Spinal cord (tissue), 10 donors: ENCODE measurements around the gene CNNM2. TPM values are rescaled to one million over a fixed set of nuclear protein-coding genes. Genes with fewer than 3 reads are reported as not detected.
"Not testable (repeated sequence)": the region's sequence is repeated elsewhere in the genome, so short reads cannot be mapped to it uniquely, and the experiment has no call there.

Source experiments
- DNase-seq, 6 donors: peaks; one replicate each; pipeline versions ENCODE4 v3.0.0 to v3.0.0-alpha.2; 2013 to 2015; ENCODE audit warnings: low spot score in 6 of 6, low read depth in 4 of 6
- H3K27ac ChIP-seq: one replicate; pipeline ENCODE4 v1.5.1; 2013; ENCODE audit warnings: low read depth, low read length, control low read depth
- H3K27me3 ChIP-seq: one replicate; pipeline ENCODE4 v1.6.1; 2013; ENCODE audit warnings: low read length; ENCODE audit not compliant: control insufficient read depth, insufficient read depth
- H3K36me3 ChIP-seq: one replicate; pipeline ENCODE4 v1.6.1; 2013; ENCODE audit warnings: low read length; ENCODE audit not compliant: control insufficient read depth, insufficient read depth
- H3K4me1 ChIP-seq: one replicate; pipeline ENCODE4 v1.6.1; 2013; ENCODE audit warnings: low read length; ENCODE audit not compliant: control insufficient read depth, insufficient read depth
- H3K4me3 ChIP-seq: one replicate; pipeline ENCODE4 v1.5.1; 2013; ENCODE audit warnings: low read depth, low read length, control low read depth
- H3K9me3 ChIP-seq: one replicate; pipeline ENCODE4 v1.6.1; 2013; ENCODE audit warnings: low read length; ENCODE audit not compliant: control insufficient read depth, insufficient read depth
- WGBS: methylation state at CpG from one replicate; pipeline ENCODE4 v1.1.5; 2013; ENCODE audit warnings: missing lambda C conversion rate; ENCODE audit not compliant: insufficient coverage; 5-methylcytosine and 5-hydroxymethylcytosine counted together
- polyA plus RNA-seq, 2 donors: library from polyadenylated mRNA; unstranded; fragments of 120-200 nt; gene quantifications; one replicate each; pipeline ENCODE4 v1.2.1, GENCODE V29; 2013; ENCODE audit not compliant: insufficient read length in 2 of 2
- total RNA-seq, 2 donors: library from RNA; depleted of rRNA in 1 of 2; stranded (reverse); fragments of 120-200 nt in 1 of 2; fragments of >200 nt in 1 of 2; gene quantifications; one replicate each; pipeline versions ENCODE4 v1.2.3 to v1.2.4, GENCODE V29; 2013 to 2014
- donor health status: healthy.

Gene CNNM2
- total and polyA plus RNA-seq, 4 donors, result 9.5 to 13.8 (median 12.8) TPM

GRCh38 chr10:103120546-103120945, 202.5 kb downstream of the CNNM2 start:
- no peak for DNase-seq
- H3K36me3 ChIP-seq, result no peaks in the 10 kb centered on the region
- no peaks in the 10 kb centered on the region for H3K9me3 ChIP-seq
- H3K4me1 ChIP-seq, result no peaks in the 10 kb centered on the region
- no CpG with 5 or more reads among the region's 2 CpGs for WGBS
- no peak overlapping the region for H3K4me3 ChIP-seq
- H3K27me3 ChIP-seq, result no peaks in the 10 kb centered on the region
- H3K27ac ChIP-seq, result no peak overlapping the region

GRCh38 chr10:103120977-103121735, 203.1 kb downstream of the CNNM2 start:
- no peak overlapping the region for H3K27ac ChIP-seq

GRCh38 chr10:103123282-103124024, 205.4 kb downstream of the CNNM2 start:
- H3K4me3 ChIP-seq, result no peak overlapping the region
- no peak for DNase-seq

More at GRCh38 chr10:103120977-103121735, 203.1 kb downstream of the CNNM2 start:
- Histone ChIP-seq H3K27me3 (no peaks in the 10 kb centered on the region), H3K4me1 (no peaks in the 10 kb centered on the region), H3K9me3 (no peaks in the 10 kb centered on the region), H3K4me3 (no peak overlapping the region), H3K36me3 (no peaks in the 10 kb centered on the region)
- 17% methylated on average over 1 of the region's 2 CpGs for WGBS
- no peak for DNase-seq

GRCh38 chr10:103124420-103125096, 206.5 kb downstream of the CNNM2 start:
- no CpG with 5 or more reads among the region's 4 CpGs for WGBS
- DNase-seq, result no peak
- no peaks in the 10 kb centered on the region for H3K36me3 ChIP-seq
- H3K27me3 ChIP-seq, result no peaks in the 10 kb centered on the region
- no peak overlapping the region for H3K27ac ChIP-seq
- H3K4me1 ChIP-seq, result no peaks in the 10 kb centered on the region
- H3K4me3 ChIP-seq, result no peak overlapping the region
- H3K9me3 ChIP-seq, result no peaks in the 10 kb centered on the region

More at GRCh38 chr10:103123282-103124024, 205.4 kb downstream of the CNNM2 start:
- H3K36me3 ChIP-seq, result no peaks in the 10 kb centered on the region
- H3K27ac ChIP-seq, result no peak overlapping the region
- H3K4me1 ChIP-seq, result no peaks in the 10 kb centered on the region
- H3K27me3 ChIP-seq, result no peaks in the 10 kb centered on the region
- WGBS, result 86% methylated on average over 4 of the region's 7 CpGs
- no peaks in the 10 kb centered on the region for H3K9me3 ChIP-seq

GRCh38 chr10:103125323-103126267, 207.5 kb downstream of the CNNM2 start:
- H3K27me3 ChIP-seq, result no peaks in the 10 kb centered on the region
- H3K4me1 ChIP-seq, result no peaks in the 10 kb centered on the region
- no peak overlapping the region for H3K4me3 ChIP-seq
- H3K27ac ChIP-seq, result no peak overlapping the region
- DNase-seq, result peak in 1 of 6 donors; percentile 22
- H3K9me3 ChIP-seq, result no peaks in the 10 kb centered on the region
- no peaks in the 10 kb centered on the region for H3K36me3 ChIP-seq
- 86% methylated on average over 3 of the region's 9 CpGs for WGBS

GRCh38 chr10:103127241-103127640, 209.1 kb downstream of the CNNM2 start:
- Histone ChIP-seq H3K9me3 (no peaks in the 10 kb centered on the region), H3K27me3 (no peaks in the 10 kb centered on the region), H3K27ac (no peak overlapping the region), H3K4me1 (no peaks in the 10 kb centered on the region), H3K36me3 (peaks cover 2% of the 10 kb centered on the region), H3K4me3 (no peak overlapping the region)
- no peak for DNase-seq
- WGBS, result no CpG with 5 or more reads among the region's 1 CpG

GRCh38 chr10:103130180-103130579, 212.1 kb downstream of the CNNM2 start:
- DNase-seq, H3K4me3 ChIP-seq, H3K27me3 ChIP-seq, H3K4me1 ChIP-seq, H3K27ac ChIP-seq, H3K9me3 ChIP-seq, H3K36me3 ChIP-seq: not testable (repeated sequence)
- WGBS, result no CpG with 5 or more reads among the region's 5 CpGs

GRCh38 chr10:103130910-103131309, 212.8 kb downstream of the CNNM2 start:
- Histone ChIP-seq H3K9me3 (no peaks in the 10 kb centered on the region), H3K36me3 (peaks cover 8% of the 10 kb centered on the region), H3K4me1 (no peaks in the 10 kb centered on the region), H3K27me3 (no peaks in the 10 kb centered on the region), H3K27ac (no peak overlapping the region), H3K4me3 (no peak overlapping the region)
- DNase-seq, result no peak
- no CpG with 5 or more reads among the region's 1 CpG for WGBS

- H3K36me3 ChIP-seq, result peaks cover 10% of the 10 kb centered on the region
- not testable (repeated sequence) for H3K4me1 ChIP-seq, H3K27me3 ChIP-seq, DNase-seq, H3K4me3 ChIP-seq, H3K27ac ChIP-seq, H3K9me3 ChIP-seq
- WGBS, result 100% methylated on average over 3 of the region's 3 CpGs
These were observed 217.1 kb downstream of the CNNM2 start for GRCh38 chr10:103135168-103135567.
